Measurements from ENCODE around the gene ADAM8. TPM values are rescaled to one million over a fixed set of nuclear protein-coding genes. Genes with fewer than 3 reads are reported as not detected.

The ADAM8 gene
- total RNA-seq, 2 donors from 2014 or later, result 157 to 188 TPM

DNA sequence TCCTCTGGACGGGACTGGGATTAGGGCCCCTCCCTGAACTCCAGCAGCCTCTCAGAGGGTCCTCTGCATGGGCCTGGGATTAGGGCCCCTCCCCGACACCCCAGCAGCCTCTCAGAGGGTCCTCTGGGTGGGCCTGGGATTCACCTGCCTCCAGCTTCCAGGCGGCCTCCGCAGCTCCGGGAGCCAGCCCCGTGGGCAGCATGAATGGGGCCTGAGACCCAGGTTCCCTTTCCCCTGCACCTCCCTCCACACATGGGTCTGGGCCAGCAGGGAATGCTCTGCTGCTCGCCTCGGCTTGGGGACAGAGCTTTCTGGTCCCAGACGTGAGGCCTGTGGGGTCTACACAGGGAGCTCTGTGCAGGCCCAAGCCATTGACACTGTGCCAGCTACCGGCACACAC is 26.5 kb upstream of the ADAM8 start:
- H3K27ac Mint-ChIP-seq, result no peak overlapping the region
- H3K27me3 Mint-ChIP-seq, result no peaks in the 10 kb centered on the region
- peaks cover 4% of the 10 kb centered on the region for H3K36me3 Mint-ChIP-seq (ENCODE audit: low read depth)
- no peak overlapping the region for H3K4me3 Mint-ChIP-seq
- H3K4me1 Mint-ChIP-seq, result peaks cover 32% of the 10 kb centered on the region
- no peak for DNase-seq
- H3K9me3 ChIP-seq (ENCODE audit: control insufficient read depth, low read length, poor library complexity, severe bottlenecking), result no peaks in the 10 kb centered on the region
- no peak for ATAC-seq

DNA sequence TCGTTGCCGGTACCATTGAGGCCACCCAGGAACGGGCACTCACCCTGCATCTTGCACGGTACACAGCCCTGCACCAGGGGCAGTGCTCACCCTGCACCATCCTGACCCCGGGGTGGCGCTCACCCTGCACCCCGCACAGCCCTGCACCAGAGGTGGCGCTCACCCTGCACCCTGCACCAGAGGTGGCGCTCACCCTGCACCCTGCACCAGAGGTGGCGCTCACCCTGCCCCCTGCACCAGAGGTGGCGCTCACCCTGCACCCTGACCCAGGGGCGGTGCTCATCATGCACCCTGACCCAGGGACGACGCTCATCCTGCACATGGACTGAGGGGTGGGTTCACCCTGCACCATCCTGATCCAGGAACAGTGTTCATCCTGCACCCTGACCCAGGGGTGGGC is 25.6 kb upstream of the ADAM8 start:
- Mint-ChIP-seq H3K4me3 (no peak overlapping the region), H3K27ac (peak overlapping the region; percentile 37), H3K27me3 (no peaks in the 10 kb centered on the region), H3K4me1 (peaks cover 26% of the 10 kb centered on the region), H3K36me3 (ENCODE audit: low read depth) (no peaks in the 10 kb centered on the region)
- H3K9me3 ChIP-seq (ENCODE audit: control insufficient read depth, low read length, poor library complexity, severe bottlenecking), result no peaks in the 10 kb centered on the region
- no peak for ATAC-seq
- no peak for DNase-seq

DNA sequence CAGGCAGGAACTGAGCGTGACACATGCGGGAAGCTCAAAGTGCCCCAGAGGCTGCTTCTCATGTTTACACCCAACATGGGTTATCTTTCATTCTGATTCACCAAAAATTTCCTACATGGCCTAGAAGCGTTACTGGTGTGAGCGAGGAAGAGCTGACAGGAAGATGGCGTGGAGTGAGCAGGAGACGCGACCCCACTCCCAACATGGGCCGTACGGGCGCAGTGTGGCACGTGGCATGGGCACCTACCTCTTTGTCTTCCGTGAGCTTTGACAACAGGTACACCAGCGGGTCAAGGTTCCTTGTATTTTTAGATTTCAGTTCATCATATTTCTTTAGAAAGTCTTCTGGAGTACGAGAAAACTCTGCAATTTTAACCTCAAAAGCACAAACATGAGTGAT is 23.1 kb upstream of the ADAM8 start:
- no peak for DNase-seq
- no peak overlapping the region for H3K27ac Mint-ChIP-seq
- no peak for ATAC-seq
- no peaks in the 10 kb centered on the region for H3K9me3 ChIP-seq (ENCODE audit: control insufficient read depth, low read length, poor library complexity, severe bottlenecking)
- no peaks in the 10 kb centered on the region for H3K36me3 Mint-ChIP-seq (ENCODE audit: low read depth)
- no peaks in the 10 kb centered on the region for H3K27me3 Mint-ChIP-seq
- no peak overlapping the region for H3K4me3 Mint-ChIP-seq
- H3K4me1 Mint-ChIP-seq, result peaks cover 19% of the 10 kb centered on the region

DNA sequence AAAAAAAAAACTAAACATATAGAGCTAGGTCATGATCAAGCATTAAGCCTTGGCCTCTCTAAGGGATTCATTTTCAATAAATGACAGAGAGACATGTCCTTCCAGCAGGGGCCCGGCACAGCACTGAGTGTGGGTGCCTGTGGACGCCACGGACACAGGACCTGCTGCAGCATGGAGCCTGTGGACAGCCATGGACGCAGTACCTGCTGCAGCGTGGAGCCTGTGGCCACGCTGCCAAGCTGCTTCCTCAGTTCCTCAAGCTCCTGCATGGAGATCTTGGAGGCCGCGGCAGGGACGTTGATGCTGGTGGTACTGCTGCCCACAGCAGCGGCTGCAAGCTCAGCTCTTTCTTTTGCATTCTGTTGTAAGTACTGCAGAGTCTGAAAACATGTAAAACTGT is 22.6 kb upstream of the ADAM8 start:
- H3K36me3 Mint-ChIP-seq (ENCODE audit: low read depth), result no peaks in the 10 kb centered on the region

DNA sequence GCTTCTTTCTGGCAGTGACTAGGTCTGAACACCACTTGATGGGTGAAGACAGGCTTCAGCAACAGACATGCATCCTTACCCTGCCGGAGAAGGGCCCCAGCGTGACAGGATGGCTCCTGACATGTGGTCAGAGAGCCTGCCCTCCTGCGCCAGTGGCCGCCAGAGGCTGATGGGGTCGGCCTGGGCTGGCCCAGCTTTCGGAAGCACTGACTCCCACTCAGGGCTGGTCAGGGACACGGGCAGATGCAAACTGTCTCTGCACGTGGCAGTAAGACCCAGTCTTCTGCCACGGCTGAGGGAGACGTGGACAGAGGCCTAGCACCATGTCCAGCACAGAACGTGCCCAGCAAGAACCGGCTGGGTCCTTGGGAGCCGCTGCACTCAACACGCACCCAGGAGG is 21.8 kb upstream of the ADAM8 start:
- no peak overlapping the region for H3K4me3 Mint-ChIP-seq
- H3K27ac Mint-ChIP-seq, result no peak overlapping the region
- no peaks in the 10 kb centered on the region for H3K27me3 Mint-ChIP-seq
- H3K4me1 Mint-ChIP-seq, result peaks cover 9% of the 10 kb centered on the region
- H3K36me3 Mint-ChIP-seq (ENCODE audit: low read depth), result no peaks in the 10 kb centered on the region
- H3K9me3 ChIP-seq (ENCODE audit: control insufficient read depth, low read length, poor library complexity, severe bottlenecking), result no peaks in the 10 kb centered on the region
- DNase-seq (no peak), ATAC-seq (no peak)

More for the DNA sequence above, 22.6 kb upstream of the ADAM8 start:
- no peaks in the 10 kb centered on the region for H3K27me3 Mint-ChIP-seq
- H3K4me3 Mint-ChIP-seq, result no peak overlapping the region
- H3K27ac Mint-ChIP-seq, result no peak overlapping the region
- H3K9me3 ChIP-seq (ENCODE audit: control insufficient read depth, low read length, poor library complexity, severe bottlenecking), result no peaks in the 10 kb centered on the region
- ATAC-seq (no peak), DNase-seq (no peak)
- H3K4me1 Mint-ChIP-seq, result peaks cover 16% of the 10 kb centered on the region

DNA sequence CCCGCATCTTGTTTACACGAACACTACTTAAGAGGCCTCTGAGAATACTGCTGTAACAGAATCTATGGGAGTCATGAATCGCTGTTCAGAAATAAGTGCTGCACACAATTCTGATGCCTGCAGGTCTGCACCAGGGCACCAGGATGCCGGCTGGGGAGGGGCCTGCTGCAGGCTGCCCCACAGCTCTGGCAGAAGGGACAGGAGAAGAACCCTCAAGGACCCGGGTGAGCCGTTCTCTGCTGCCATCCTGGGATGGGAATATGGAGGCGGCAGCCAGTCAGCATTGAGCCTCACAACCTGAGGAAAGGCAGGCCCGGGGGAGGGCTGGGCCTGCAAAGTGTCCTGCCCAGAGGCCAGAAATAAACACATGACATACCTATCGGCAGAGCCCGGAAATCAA is 20.8 kb upstream of the ADAM8 start:
- Mint-ChIP-seq H3K27me3 (no peaks in the 10 kb centered on the region), H3K36me3 (ENCODE audit: low read depth) (no peaks in the 10 kb centered on the region), H3K27ac (peak overlapping the region; percentile 29), H3K4me1 (peaks cover 5% of the 10 kb centered on the region), H3K4me3 (no peak overlapping the region)
- DNase-seq (no peak), ATAC-seq (no peak)
- no peaks in the 10 kb centered on the region for H3K9me3 ChIP-seq (ENCODE audit: control insufficient read depth, low read length, poor library complexity, severe bottlenecking)

DNA sequence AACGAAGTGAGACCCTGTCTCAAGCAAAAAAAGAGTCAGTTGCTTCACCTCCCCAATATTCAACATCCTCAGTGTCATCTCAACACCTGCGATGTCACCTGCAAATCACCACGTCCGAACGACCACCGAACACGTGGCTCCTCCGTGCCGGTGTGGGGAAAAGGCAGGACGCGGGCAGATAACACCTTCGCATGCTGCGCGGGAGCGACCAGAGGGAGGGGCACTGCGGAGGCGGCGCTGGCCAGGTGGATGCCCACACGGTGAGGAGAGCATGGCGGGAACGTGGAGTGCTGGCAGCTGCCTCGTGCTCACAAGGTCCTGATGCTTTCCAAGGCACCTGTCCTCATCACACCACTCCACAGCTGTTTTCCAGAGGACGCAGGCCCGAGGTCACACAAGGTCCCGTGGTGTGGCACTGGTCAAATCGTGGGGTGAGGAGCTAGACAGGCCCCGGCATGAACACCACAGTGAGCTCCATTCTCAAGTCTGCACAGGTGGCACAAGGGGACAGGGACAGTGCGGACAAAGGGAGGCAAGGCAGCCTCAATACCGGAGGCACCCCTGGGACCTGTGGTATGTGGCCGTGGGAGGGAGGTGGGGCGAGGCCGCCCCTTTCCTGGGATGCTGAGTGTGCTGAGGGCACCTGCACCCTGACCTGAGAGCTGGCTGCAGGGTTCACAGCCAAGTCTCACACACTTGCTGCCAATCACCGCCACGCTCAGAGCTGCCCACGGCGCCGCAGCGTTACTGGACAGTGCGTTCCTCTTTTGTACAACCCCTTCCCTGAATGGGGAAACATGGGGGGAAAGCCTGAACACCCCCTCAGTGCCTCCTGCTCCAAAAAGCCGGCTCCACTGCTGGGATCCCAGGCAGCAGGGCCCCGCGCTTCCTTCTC is 19.0 kb upstream of the ADAM8 start:
- Mint-ChIP-seq H3K4me3 (no peak overlapping the region), H3K27ac (no peak overlapping the region), H3K36me3 (ENCODE audit: low read depth) (no peaks in the 10 kb centered on the region), H3K4me1 (peaks cover 5% of the 10 kb centered on the region), H3K27me3 (no peaks in the 10 kb centered on the region)
- DNase-seq (no peak), ATAC-seq (no peak)
- H3K9me3 ChIP-seq (ENCODE audit: control insufficient read depth, low read length, poor library complexity, severe bottlenecking), result no peaks in the 10 kb centered on the region

DNA sequence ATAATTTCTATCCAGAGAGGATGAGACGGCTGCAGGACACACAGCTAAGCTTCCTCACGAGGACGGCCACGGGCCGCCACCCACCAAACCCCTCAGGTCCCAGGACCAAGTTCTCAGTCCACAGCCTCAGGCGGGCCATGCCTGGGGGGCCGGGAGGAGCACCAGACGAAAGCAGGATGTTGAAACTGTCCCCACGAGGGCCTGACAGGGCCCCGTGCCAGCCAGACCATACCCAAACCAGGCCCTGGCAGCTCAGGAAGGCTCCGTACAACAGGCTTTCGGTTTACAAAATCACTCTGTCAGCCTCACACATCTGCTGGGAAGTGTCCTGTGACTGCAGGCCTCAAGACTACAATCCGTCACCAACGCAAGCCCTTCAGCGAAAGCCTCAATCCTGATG is 17.5 kb upstream of the ADAM8 start:
- Mint-ChIP-seq H3K36me3 (ENCODE audit: low read depth) (no peaks in the 10 kb centered on the region), H3K4me3 (no peak overlapping the region), H3K27me3 (no peaks in the 10 kb centered on the region), H3K4me1 (peaks cover 3% of the 10 kb centered on the region), H3K27ac (no peak overlapping the region)
- no peak for ATAC-seq
- H3K9me3 ChIP-seq (ENCODE audit: control insufficient read depth, low read length, poor library complexity, severe bottlenecking), result no peaks in the 10 kb centered on the region
- no peak for DNase-seq

DNA sequence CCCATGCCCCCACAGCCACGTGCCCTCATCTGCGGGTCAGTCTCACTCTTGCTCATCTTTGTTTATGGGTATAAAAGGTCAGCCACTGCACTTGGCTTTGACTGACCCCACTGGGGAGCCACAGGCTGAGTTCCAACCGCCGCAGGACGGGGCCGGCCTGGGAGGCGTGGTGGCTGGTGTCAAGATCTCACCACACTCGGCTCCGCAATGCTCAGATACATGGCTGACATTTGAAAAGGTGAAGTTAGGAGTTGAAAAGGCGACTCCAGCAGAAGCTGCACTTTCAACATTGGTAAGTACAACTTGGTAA is 17.1 kb upstream of the ADAM8 start:
- H3K4me1 Mint-ChIP-seq, result peaks cover 3% of the 10 kb centered on the region
- H3K27ac Mint-ChIP-seq, result no peak overlapping the region
- no peaks in the 10 kb centered on the region for H3K9me3 ChIP-seq (ENCODE audit: control insufficient read depth, low read length, poor library complexity, severe bottlenecking)
- DNase-seq (no peak), ATAC-seq (no peak)
- no peaks in the 10 kb centered on the region for H3K27me3 Mint-ChIP-seq
- no peak overlapping the region for H3K4me3 Mint-ChIP-seq
- no peaks in the 10 kb centered on the region for H3K36me3 Mint-ChIP-seq (ENCODE audit: low read depth)

DNA sequence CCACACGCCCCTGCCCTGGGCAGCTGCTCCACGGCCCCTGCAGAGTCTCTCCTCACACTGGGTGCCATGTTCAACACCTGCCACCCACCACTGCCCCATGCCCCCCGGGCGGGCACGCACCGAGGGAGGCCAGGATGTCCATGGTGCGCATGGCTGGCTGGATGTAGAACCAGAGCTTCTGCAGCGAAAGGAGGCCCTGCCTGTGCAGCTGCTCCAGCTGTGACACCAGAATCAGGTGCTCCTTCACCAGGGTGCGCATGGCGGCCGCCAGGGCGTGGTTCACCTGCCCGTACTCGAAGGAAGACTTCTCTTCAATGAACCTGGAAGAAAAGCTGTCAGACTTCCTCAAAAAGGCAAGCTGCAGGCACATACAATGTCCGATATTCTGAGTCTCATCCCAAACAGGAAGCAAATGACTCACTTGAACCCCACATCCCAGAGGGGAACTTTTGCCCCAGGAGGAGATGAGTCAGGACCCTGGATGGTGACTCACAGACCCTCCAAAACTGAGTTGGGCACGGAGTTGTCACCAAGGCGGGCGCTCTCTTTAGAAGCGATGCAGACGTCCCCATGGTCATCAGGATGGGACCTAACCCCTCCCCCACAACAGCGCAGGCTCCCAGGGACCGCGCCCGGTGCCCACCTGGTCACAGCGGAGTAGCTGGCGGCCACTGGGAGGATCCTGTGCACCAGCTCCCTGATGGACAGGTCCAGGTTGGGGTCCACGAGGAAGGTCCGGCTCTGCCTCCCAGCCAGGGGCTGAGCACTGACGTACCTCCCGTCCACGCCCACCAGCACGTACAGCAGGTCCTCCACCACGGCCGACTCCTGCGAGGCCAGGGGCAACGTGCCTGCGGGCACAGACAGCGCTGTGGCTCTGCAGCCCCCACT is 16.5 kb upstream of the ADAM8 start:
- Mint-ChIP-seq H3K27me3 (no peaks in the 10 kb centered on the region), H3K4me3 (no peak overlapping the region), H3K27ac (no peak overlapping the region), H3K36me3 (ENCODE audit: low read depth) (no peaks in the 10 kb centered on the region), H3K4me1 (peaks cover 3% of the 10 kb centered on the region)
- H3K9me3 ChIP-seq (ENCODE audit: control insufficient read depth, low read length, poor library complexity, severe bottlenecking), result no peaks in the 10 kb centered on the region
- peak; percentile 40 for ATAC-seq
- DNase-seq, result no peak

DNA sequence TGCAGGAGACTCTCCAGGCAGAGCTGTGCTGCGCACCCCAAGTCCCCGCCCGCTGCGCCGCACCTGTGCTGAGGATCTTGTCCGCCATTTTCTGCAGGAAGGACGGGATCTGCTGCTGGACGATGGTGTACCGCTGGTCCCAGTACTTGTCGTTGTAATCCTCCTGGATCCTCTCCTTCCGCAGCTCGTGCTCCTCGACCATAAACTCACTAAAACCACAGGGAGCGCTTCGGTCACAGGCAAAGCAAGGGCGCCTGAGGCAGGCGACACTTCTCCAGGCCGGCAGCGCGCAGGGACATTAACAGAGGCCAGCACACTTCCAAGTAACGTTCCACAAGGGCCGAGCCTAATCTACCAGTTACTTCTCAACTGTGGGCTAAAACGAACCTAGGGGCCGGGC is 13.1 kb upstream of the ADAM8 start:
- Mint-ChIP-seq H3K27ac (no peak overlapping the region), H3K4me1 (peaks cover 8% of the 10 kb centered on the region), H3K4me3 (no peak overlapping the region), H3K27me3 (no peaks in the 10 kb centered on the region), H3K36me3 (ENCODE audit: low read depth) (peaks cover 9% of the 10 kb centered on the region)
- DNase-seq (no peak), ATAC-seq (no peak)
- H3K9me3 ChIP-seq (ENCODE audit: control insufficient read depth, low read length, poor library complexity, severe bottlenecking), result no peaks in the 10 kb centered on the region

DNA sequence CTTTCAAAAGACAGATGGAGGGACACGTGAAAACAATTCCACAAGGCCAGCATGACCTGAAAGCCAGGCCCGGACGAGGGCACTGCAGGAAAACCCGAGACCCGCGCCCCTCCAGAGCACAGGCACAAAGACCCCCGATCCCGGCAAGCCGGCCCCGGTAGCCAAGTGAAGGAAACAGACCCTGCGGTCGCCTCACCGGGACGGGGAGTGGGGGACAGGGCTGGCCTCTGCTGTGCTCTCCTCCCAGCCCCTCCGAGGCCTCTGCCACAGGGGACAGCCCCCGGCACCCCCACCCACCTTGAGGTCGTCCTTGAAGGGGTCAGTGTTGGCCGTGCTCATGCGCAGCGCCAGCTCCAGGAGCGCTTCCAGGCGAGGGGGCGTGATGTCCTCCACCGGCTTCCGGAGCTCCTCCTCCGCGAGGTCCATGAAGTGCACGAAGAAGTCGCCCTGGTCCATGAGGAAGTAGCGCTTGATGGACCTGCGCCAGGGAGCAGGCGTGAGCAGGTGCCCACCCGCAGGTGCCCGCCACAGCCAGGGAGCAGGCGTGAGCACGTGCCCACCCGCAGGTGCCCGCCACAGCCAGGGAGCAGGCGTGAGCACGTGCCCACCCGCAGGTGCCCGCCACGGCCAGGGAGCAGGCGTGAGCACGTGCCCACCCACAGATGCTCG is 11.3 kb upstream of the ADAM8 start:
- ATAC-seq, result no peak
- peaks cover 14% of the 10 kb centered on the region for H3K36me3 Mint-ChIP-seq (ENCODE audit: low read depth)
- no peak for DNase-seq
- no peak overlapping the region for H3K4me3 Mint-ChIP-seq
- H3K9me3 ChIP-seq (ENCODE audit: control insufficient read depth, low read length, poor library complexity, severe bottlenecking), result no peaks in the 10 kb centered on the region
- H3K27me3 Mint-ChIP-seq, result no peaks in the 10 kb centered on the region
- no peak overlapping the region for H3K27ac Mint-ChIP-seq
- peaks cover 8% of the 10 kb centered on the region for H3K4me1 Mint-ChIP-seq

DNA sequence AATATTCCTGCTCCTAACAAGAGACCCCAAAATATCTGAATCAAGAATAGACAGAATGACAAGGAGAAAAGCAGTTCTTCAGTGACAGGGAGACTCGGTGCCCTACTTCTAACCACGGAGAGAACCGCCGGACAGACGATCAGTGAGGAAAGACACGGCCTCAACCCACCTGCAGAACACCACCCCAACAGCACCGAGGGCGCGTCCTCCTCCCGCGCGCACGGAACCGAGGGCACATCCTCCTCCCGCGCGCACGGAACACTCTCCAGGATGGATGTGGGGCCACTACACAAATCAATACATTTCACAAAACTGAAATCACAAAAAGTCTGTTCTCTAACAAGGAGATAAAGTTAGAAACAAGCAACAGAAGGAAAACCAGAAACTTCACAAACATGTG is 9.7 kb upstream of the ADAM8 start:
- ATAC-seq, result no peak
- Mint-ChIP-seq H3K4me3 (no peak overlapping the region), H3K4me1 (peaks cover 8% of the 10 kb centered on the region), H3K36me3 (ENCODE audit: low read depth) (peaks cover 14% of the 10 kb centered on the region), H3K27me3 (no peaks in the 10 kb centered on the region), H3K27ac (no peak overlapping the region)
- no peak for DNase-seq
- H3K9me3 ChIP-seq (ENCODE audit: control insufficient read depth, low read length, poor library complexity, severe bottlenecking), result no peaks in the 10 kb centered on the region
